SK-N-SH treated with all-trans-retinoic acid at 6 μM for 48 hours (cell line): ENCODE data around the gene FGD5.

Source experiments
- ATAC-seq: fragments of 200-7000 bp; cut with Tn5 transposase; 3 replicates; pipeline ENCODE4 v1.9.1; 2020; ENCODE audit warnings: mild to moderate bottlenecking, moderate library complexity
- ARNTL ChIP-seq: fragments of 450-650 bp; formaldehyde crosslinking; IDR thresholded peaks from 2 replicates; pipeline ENCODE4 v1.5.0; 2020; ENCODE audit warnings: low read depth, mild to moderate bottlenecking, moderate library complexity, borderline replicate concordance
- CREB5 ChIP-seq: fragments of 250-450 bp; sonication (Bioruptor Pico); IDR thresholded peaks from 2 replicates; pipeline ENCODE4 v1.5.1; 2020; ENCODE audit warnings: low read depth, mild to moderate bottlenecking, moderate library complexity
- CSDC2 ChIP-seq: fragments of 250-450 bp; sonication (Bioruptor Pico); IDR thresholded peaks from 2 replicates; pipeline ENCODE4 v1.5.0; 2020; ENCODE audit warnings: mild to moderate bottlenecking, moderate library complexity
- CSRNP3 ChIP-seq: fragments of 250-450 bp; sonication (Bioruptor Pico); IDR thresholded peaks from 2 replicates; pipeline ENCODE4 v1.5.1; 2021; ENCODE audit warnings: mild to moderate bottlenecking, moderate library complexity
- GLIS3 ChIP-seq: fragments of 250-450 bp; sonication (Bioruptor Pico); IDR thresholded peaks from 2 replicates; pipeline ENCODE4 v1.5.0; 2020; ENCODE audit warnings: mild to moderate bottlenecking, moderate library complexity
- ISL1 ChIP-seq: fragments of 250-450 bp; sonication (Bioruptor Pico); IDR thresholded peaks from 2 replicates; pipeline ENCODE4 v2.1.2; 2022; ENCODE audit warnings: mild to moderate bottlenecking, moderate library complexity
- OSR1 ChIP-seq: fragments of 250-450 bp; sonication (Bioruptor Pico); IDR thresholded peaks from 2 replicates; pipeline ENCODE4 v1.8.0; 2022; ENCODE audit warnings: moderate library complexity, mild to moderate bottlenecking, inconsistent platforms
- POU6F1 ChIP-seq: fragments of 250-450 bp; sonication (Bioruptor Pico); IDR thresholded peaks from 2 replicates; pipeline ENCODE4 v1.8.0; 2021; ENCODE audit warnings: low read depth, mild to moderate bottlenecking, moderate library complexity, borderline replicate concordance
- PPARA ChIP-seq: fragments of 250-450 bp; sonication (Bioruptor Pico); IDR thresholded peaks from 2 replicates; pipeline ENCODE4 v1.5.0; 2020; ENCODE audit warnings: mild to moderate bottlenecking, borderline replicate concordance
- RARB ChIP-seq: fragments of 250-450 bp; sonication (Bioruptor Pico); IDR thresholded peaks from 2 replicates; pipeline ENCODE4 v1.8.0; 2021; ENCODE audit warnings: mild to moderate bottlenecking, moderate library complexity
- SNAI2 ChIP-seq: fragments of 250-450 bp; sonication (Bioruptor Pico); IDR thresholded peaks from 2 replicates; pipeline ENCODE4 v1.5.0; 2020; ENCODE audit warnings: mild to moderate bottlenecking, moderate library complexity
- TCF4 ChIP-seq: fragments of 250-450 bp; sonication (Bioruptor Pico); IDR thresholded peaks from 2 replicates; pipeline ENCODE4 v1.8.0; 2021; ENCODE audit warnings: mild to moderate bottlenecking, moderate library complexity, borderline replicate concordance
- TOX ChIP-seq: fragments of 250-450 bp; sonication (Bioruptor Pico); IDR thresholded peaks from 2 replicates; pipeline ENCODE4 v1.8.0; 2021; ENCODE audit warnings: mild to moderate bottlenecking, moderate library complexity, borderline replicate concordance
- TSHZ2 ChIP-seq: fragments of 250-450 bp; sonication (Bioruptor Pico); IDR thresholded peaks from 2 replicates; pipeline ENCODE4 v1.5.0; 2020; ENCODE audit warnings: mild to moderate bottlenecking, moderate library complexity
- ZC3H10 ChIP-seq: fragments of 250-450 bp; sonication (Bioruptor Pico); IDR thresholded peaks from 2 replicates; pipeline ENCODE4 v1.5.1; 2021; ENCODE audit warnings: mild to moderate bottlenecking, moderate library complexity
- ZFP3 ChIP-seq: fragments of 250-450 bp; sonication (Bioruptor Pico); IDR thresholded peaks from 2 replicates; pipeline ENCODE4 v1.5.0; 2020; ENCODE audit warnings: mild to moderate bottlenecking, moderate library complexity
- ZFP30 ChIP-seq: fragments of 450-650 bp; formaldehyde crosslinking; IDR thresholded peaks from 2 replicates; pipeline ENCODE4 v1.5.0; 2022; ENCODE audit warnings: mild to moderate bottlenecking, moderate library complexity
- ZNF70 ChIP-seq: fragments of 450-650 bp; formaldehyde crosslinking; IDR thresholded peaks from 2 replicates; pipeline ENCODE4 v1.5.0; 2020; ENCODE audit warnings: mild to moderate bottlenecking, moderate library complexity

The FGD5 gene

GRCh38 chr3:14803101-14803980 lies 15.4 kb upstream of the FGD5 start:
- ATAC-seq: peak; percentile 42; the same call in 1 of the 3 replicates
- no peak for TF ChIP-seq ZFP30 (CRISPR knock-in tag)
- TF ChIP-seq OSR1: no peak
- no peak for TF ChIP-seq CSRNP3 (CRISPR knock-in tag)
- no peak for TF ChIP-seq RARB (CRISPR knock-in tag)
- TF ChIP-seq ZFP3 (CRISPR knock-in tag): no peak
- no peak for TF ChIP-seq SNAI2 (CRISPR knock-in tag)
- no peak for TF ChIP-seq ISL1 (CRISPR knock-in tag)
- TF ChIP-seq CREB5 (CRISPR knock-in tag): no peak
- no peak for TF ChIP-seq TSHZ2 (CRISPR knock-in tag)
- TF ChIP-seq ARNTL (CRISPR knock-in tag): no peak
- no peak for TF ChIP-seq ZNF70 (CRISPR knock-in tag)
- no peak for TF ChIP-seq CSDC2 (CRISPR knock-in tag)
- no peak for TF ChIP-seq PPARA (CRISPR knock-in tag)
- no peak for TF ChIP-seq TOX (CRISPR knock-in tag)
- no peak for TF ChIP-seq TCF4
- TF ChIP-seq ZC3H10 (CRISPR knock-in tag): no peak
- no peak for TF ChIP-seq GLIS3
- no peak for TF ChIP-seq POU6F1 (CRISPR knock-in tag)

- TF ChIP-seq GLIS3 (no peak), TOX (CRISPR knock-in tag) (no peak), CSRNP3 (CRISPR knock-in tag) (no peak), OSR1 (no peak), CSDC2 (CRISPR knock-in tag) (no peak), ZC3H10 (CRISPR knock-in tag) (no peak)
- no peak for ATAC-seq
Observed at GRCh38 chr3:14803981-14804834, 14.6 kb upstream of the FGD5 start.
